ENCODE data around the gene CMIP.

DNA sequence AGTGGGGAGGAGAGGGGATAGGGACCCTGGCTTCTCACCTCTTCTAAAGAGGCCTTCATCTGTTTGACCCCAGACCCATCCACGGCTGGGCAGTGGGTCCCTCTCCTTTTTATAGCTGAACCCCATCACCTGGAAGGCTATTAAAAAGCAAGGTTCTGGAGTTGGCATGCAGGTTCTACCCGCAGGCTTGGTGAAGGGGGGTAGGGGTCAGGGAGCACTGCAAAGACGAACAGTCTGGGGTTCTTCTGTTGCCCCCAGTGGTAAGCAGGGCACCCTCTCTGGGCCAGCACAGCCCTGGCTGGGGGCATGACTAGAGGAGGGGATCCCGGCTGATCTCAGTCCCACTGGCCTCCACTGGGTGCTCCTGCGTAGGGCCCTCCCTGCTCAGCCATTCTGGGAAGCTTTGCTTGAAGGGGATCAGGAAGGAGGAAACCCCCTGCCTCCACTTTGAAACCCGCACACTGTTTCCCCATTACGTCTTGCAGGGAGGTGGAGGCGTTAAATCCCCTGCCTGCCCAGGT is 13.6 kb downstream of the CMIP start:
- TF ChIP-seq, protein P1, sequence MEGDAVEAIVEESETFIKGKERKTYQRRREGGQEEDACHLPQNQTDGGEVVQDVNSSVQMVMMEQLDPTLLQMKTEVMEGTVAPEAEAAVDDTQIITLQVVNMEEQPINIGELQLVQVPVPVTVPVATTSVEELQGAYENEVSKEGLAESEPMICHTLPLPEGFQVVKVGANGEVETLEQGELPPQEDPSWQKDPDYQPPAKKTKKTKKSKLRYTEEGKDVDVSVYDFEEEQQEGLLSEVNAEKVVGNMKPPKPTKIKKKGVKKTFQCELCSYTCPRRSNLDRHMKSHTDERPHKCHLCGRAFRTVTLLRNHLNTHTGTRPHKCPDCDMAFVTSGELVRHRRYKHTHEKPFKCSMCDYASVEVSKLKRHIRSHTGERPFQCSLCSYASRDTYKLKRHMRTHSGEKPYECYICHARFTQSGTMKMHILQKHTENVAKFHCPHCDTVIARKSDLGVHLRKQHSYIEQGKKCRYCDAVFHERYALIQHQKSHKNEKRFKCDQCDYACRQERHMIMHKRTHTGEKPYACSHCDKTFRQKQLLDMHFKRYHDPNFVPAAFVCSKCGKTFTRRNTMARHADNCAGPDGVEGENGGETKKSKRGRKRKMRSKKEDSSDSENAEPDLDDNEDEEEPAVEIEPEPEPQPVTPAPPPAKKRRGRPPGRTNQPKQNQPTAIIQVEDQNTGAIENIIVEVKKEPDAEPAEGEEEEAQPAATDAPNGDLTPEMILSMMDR (IDR thresholded peaks at IDR 0.05; ENCODE audit: poor library complexity, severe bottlenecking): no peak
- no peak for TF ChIP-seq EZH2 (IDR thresholded peaks at IDR 0.05; ENCODE audit: borderline replicate concordance, insufficient read depth, low read length, poor library complexity, severe bottlenecking)
- no peak for TF ChIP-seq TAF1 (IDR thresholded peaks at IDR 0.05; ENCODE audit: low read depth)
- no peak for TF ChIP-seq EP300 (conservative IDR thresholded peaks at IDR 0.05; ENCODE audit: poor library complexity, severe bottlenecking)
- TF ChIP-seq POLR2AphosphoS5 (IDR thresholded peaks at IDR 0.05): no peak
- TF ChIP-seq MXI1 (conservative IDR thresholded peaks at IDR 0.05; ENCODE audit: poor library complexity, severe bottlenecking): no peak
